Stimulated activated CD8-positive, alpha-beta memory T cell treated with anti-CD3 and anti-CD28 coated beads, Interleukin-12 subunit alpha, Interleukin-12 subunit beta, amount 100 ng/mL, for 4 hours (primary cell): ENCODE measurements around the gene LRP5.
A peak's percentile ranks its signal among the peaks of the same experiment; 100 is the strongest.

Experiments used
- DNase-seq: peaks from one replicate; pipeline ENCODE4 v3.0.0-alpha.2; 2020; ENCODE audit warnings: low read depth

Gene LRP5

GRCh38 chr11:68371171-68372041 is 59.0 kb downstream of the LRP5 start:
- DNase-seq: no peak

GRCh38 chr11:68372114-68372513 is 59.7 kb downstream of the LRP5 start:
- DNase-seq: no peak

GRCh38 chr11:68372625-68373024 is 60.2 kb downstream of the LRP5 start:
- DNase-seq: no peak

- DNase-seq: no peak
Measured at GRCh38 chr11:68373189-68373814, 60.9 kb downstream of the LRP5 start.

GRCh38 chr11:68373815-68374501 is 61.6 kb downstream of the LRP5 start:
- no peak for DNase-seq

GRCh38 chr11:68374531-68374930 is 62.1 kb downstream of the LRP5 start:
- DNase-seq: no peak

- DNase-seq: no peak
Measured at GRCh38 chr11:68375337-68375736, 62.9 kb downstream of the LRP5 start.

- DNase-seq: no peak
Measured at GRCh38 chr11:68375766-68376165, 63.4 kb downstream of the LRP5 start.

- no peak for DNase-seq
Measured at GRCh38 chr11:68377389-68377795, 65.0 kb downstream of the LRP5 start.

GRCh38 chr11:68379206-68379605 is 66.8 kb downstream of the LRP5 start:
- no peak for DNase-seq

GRCh38 chr11:68380786-68381622 is 68.6 kb downstream of the LRP5 start:
- no peak for DNase-seq

- no peak for DNase-seq
Measured at GRCh38 chr11:68381716-68382115, 69.3 kb downstream of the LRP5 start.

GRCh38 chr11:68382358-68382998 is 70.1 kb downstream of the LRP5 start:
- DNase-seq: no peak

- peak; percentile 24 for DNase-seq
Measured at GRCh38 chr11:68383976-68384501, 71.6 kb downstream of the LRP5 start.

GRCh38 chr11:68384530-68385081 is 72.2 kb downstream of the LRP5 start:
- DNase-seq: no peak

GRCh38 chr11:68385128-68385527 is 72.7 kb downstream of the LRP5 start:
- DNase-seq: no peak

- no peak for DNase-seq
Measured at GRCh38 chr11:68386331-68386978, 74.1 kb downstream of the LRP5 start.

- no peak for DNase-seq
Measured at GRCh38 chr11:68387840-68388239, 75.4 kb downstream of the LRP5 start.

GRCh38 chr11:68388595-68389198 is 76.3 kb downstream of the LRP5 start:
- no peak for DNase-seq

GRCh38 chr11:68390315-68390714 is 77.9 kb downstream of the LRP5 start:
- no peak for DNase-seq
